ENCODE data around the gene PDE10A. TPM values are rescaled to one million over a fixed set of nuclear protein-coding genes. Genes with fewer than 3 reads are reported as not detected.
"Not testable (repeated sequence)": the region's sequence is repeated elsewhere in the genome, so short reads cannot be mapped to it uniquely, and the experiment has no call there.

Gene PDE10A
- polyA plus RNA-seq, 1 donor from 2014 or later, result not detected

- Mint-ChIP-seq H3K27ac (no peak overlapping the region), H3K4me1 (no peaks in the 10 kb centered on the region), H3K9me3 (peaks cover 0 to 5% (median 5%) of the 10 kb centered on the region in 3 donors), H3K4me3 (no peak overlapping the region), H3K36me3 (no peaks in the 10 kb centered on the region), H3K27me3 (no peaks in the 10 kb centered on the region)
These were observed 81.4 kb downstream of the PDE10A start for GRCh38 chr6:165581678-165582077.

- H3K4me1 Mint-ChIP-seq, result no peaks in the 10 kb centered on the region
- no peak overlapping the region for H3K27ac Mint-ChIP-seq
- no peak overlapping the region for H3K4me3 Mint-ChIP-seq
- no peaks in the 10 kb centered on the region for H3K27me3 Mint-ChIP-seq
- peaks cover 0 to 3% (median 2%) of the 10 kb centered on the region in 3 donors for H3K9me3 Mint-ChIP-seq
- no peaks in the 10 kb centered on the region for H3K36me3 Mint-ChIP-seq
These were observed 82.9 kb downstream of the PDE10A start for GRCh38 chr6:165580136-165580535.

GRCh38 chr6:165579151-165579550 lies 83.9 kb downstream of the PDE10A start:
- Mint-ChIP-seq H3K27me3 (no peaks in the 10 kb centered on the region), H3K27ac (no peak overlapping the region), H3K4me1 (no peaks in the 10 kb centered on the region), H3K36me3 (no peaks in the 10 kb centered on the region), H3K9me3 (no peaks in the 10 kb centered on the region), H3K4me3 (no peak overlapping the region)

- H3K4me1 Mint-ChIP-seq, result no peaks in the 10 kb centered on the region
These were observed 85.5 kb downstream of the PDE10A start for GRCh38 chr6:165577556-165577955.

GRCh38 chr6:165575158-165575549 lies 87.9 kb downstream of the PDE10A start:
- Mint-ChIP-seq H3K9me3 (no peaks in the 10 kb centered on the region), H3K27ac (no peak overlapping the region), H3K27me3 (no peaks in the 10 kb centered on the region), H3K36me3 (no peaks in the 10 kb centered on the region), H3K4me1 (peaks cover 0 to 1% (median 0%) of the 10 kb centered on the region in 3 donors), H3K4me3 (no peak overlapping the region)

More at GRCh38 chr6:165577556-165577955, 85.5 kb downstream of the PDE10A start:
- no peaks in the 10 kb centered on the region for H3K36me3 Mint-ChIP-seq
- no peaks in the 10 kb centered on the region for H3K27me3 Mint-ChIP-seq
- H3K4me3 Mint-ChIP-seq, result no peak overlapping the region
- H3K9me3 Mint-ChIP-seq, result no peaks in the 10 kb centered on the region
- H3K27ac Mint-ChIP-seq, result no peak overlapping the region

GRCh38 chr6:165574220-165575157 lies 88.6 kb downstream of the PDE10A start:
- no peaks in the 10 kb centered on the region for H3K27me3 Mint-ChIP-seq
- H3K36me3 Mint-ChIP-seq, result no peaks in the 10 kb centered on the region
- no peak overlapping the region for H3K27ac Mint-ChIP-seq
- H3K9me3 Mint-ChIP-seq, result no peaks in the 10 kb centered on the region
- H3K4me1 Mint-ChIP-seq, result peaks cover 0 to 1% (median 0%) of the 10 kb centered on the region in 3 donors
- H3K4me3 Mint-ChIP-seq, result no peak overlapping the region

GRCh38 chr6:165573671-165574070 lies 89.4 kb downstream of the PDE10A start:
- Mint-ChIP-seq H3K36me3 (no peaks in the 10 kb centered on the region), H3K27me3 (no peaks in the 10 kb centered on the region), H3K4me3 (no peak overlapping the region), H3K27ac (no peak overlapping the region), H3K4me1 (peaks cover 0 to 1% (median 0%) of the 10 kb centered on the region in 3 donors), H3K9me3 (peaks cover 0 to 2% (median 0%) of the 10 kb centered on the region in 3 donors)

- Mint-ChIP-seq H3K9me3 (peaks cover 0 to 7% (median 0%) of the 10 kb centered on the region in 3 donors), H3K4me1 (peaks cover 0 to 1% (median 0%) of the 10 kb centered on the region in 3 donors), H3K27me3 (no peaks in the 10 kb centered on the region), H3K4me3 (no peak overlapping the region), H3K36me3 (no peaks in the 10 kb centered on the region), H3K27ac (no peak overlapping the region)
These were observed 91.3 kb downstream of the PDE10A start for GRCh38 chr6:165571721-165572132.

GRCh38 chr6:165571068-165571682 lies 91.9 kb downstream of the PDE10A start:
- H3K9me3 Mint-ChIP-seq, result peaks cover 0 to 7% (median 0%) of the 10 kb centered on the region in 3 donors
- H3K27me3 Mint-ChIP-seq, result no peaks in the 10 kb centered on the region
- H3K4me3 Mint-ChIP-seq, result no peak overlapping the region
- H3K36me3 Mint-ChIP-seq, result no peaks in the 10 kb centered on the region
- H3K27ac Mint-ChIP-seq, result no peak overlapping the region
- peaks cover 0 to 1% (median 0%) of the 10 kb centered on the region in 3 donors for H3K4me1 Mint-ChIP-seq

- Mint-ChIP-seq H3K4me1 (peaks cover 0 to 1% (median 0%) of the 10 kb centered on the region in 3 donors), H3K27ac (no peak overlapping the region), H3K27me3 (no peaks in the 10 kb centered on the region), H3K9me3 (peaks cover 0 to 11% (median 0%) of the 10 kb centered on the region in 3 donors), H3K36me3 (no peaks in the 10 kb centered on the region), H3K4me3 (no peak overlapping the region)
These were observed 94.7 kb downstream of the PDE10A start for GRCh38 chr6:165568326-165568725.

- no peak overlapping the region for H3K4me3 Mint-ChIP-seq
- no peaks in the 10 kb centered on the region for H3K4me1 Mint-ChIP-seq
- peaks cover 0 to 14% (median 3%) of the 10 kb centered on the region in 3 donors for H3K9me3 Mint-ChIP-seq
- H3K27ac Mint-ChIP-seq, result no peak overlapping the region
- H3K27me3 Mint-ChIP-seq, result no peaks in the 10 kb centered on the region
- H3K36me3 Mint-ChIP-seq, result no peaks in the 10 kb centered on the region
These were observed 96.8 kb downstream of the PDE10A start for GRCh38 chr6:165566088-165566828.

- Mint-ChIP-seq H3K27me3 (no peaks in the 10 kb centered on the region), H3K9me3 (peaks cover 4 to 11% (median 10%) of the 10 kb centered on the region in 3 donors), H3K4me1 (no peaks in the 10 kb centered on the region), H3K36me3 (no peaks in the 10 kb centered on the region), H3K27ac (no peak overlapping the region), H3K4me3 (no peak overlapping the region)
These were observed 100.5 kb downstream of the PDE10A start for GRCh38 chr6:165562421-165563090.

GRCh38 chr6:165559632-165560031 lies 103.4 kb downstream of the PDE10A start:
- H3K9me3 Mint-ChIP-seq, result peaks cover 4 to 11% (median 9%) of the 10 kb centered on the region in 3 donors

GRCh38 chr6:165558097-165558496 lies 104.9 kb downstream of the PDE10A start:
- not testable (repeated sequence) for H3K4me1 Mint-ChIP-seq, H3K36me3 Mint-ChIP-seq, H3K27me3 Mint-ChIP-seq, H3K4me3 Mint-ChIP-seq, H3K27ac Mint-ChIP-seq
- peaks cover 4 to 13% (median 11%) of the 10 kb centered on the region in 3 donors for H3K9me3 Mint-ChIP-seq

More at GRCh38 chr6:165559632-165560031, 103.4 kb downstream of the PDE10A start:
- Mint-ChIP-seq H3K4me3 (no peak overlapping the region), H3K4me1 (no peaks in the 10 kb centered on the region), H3K27ac (no peak overlapping the region), H3K27me3 (no peaks in the 10 kb centered on the region), H3K36me3 (no peaks in the 10 kb centered on the region)
